Neutrophil (primary cell): ENCODE measurements around the gene HSFX4.

ENCODE experiments used
- H3K27ac ChIP-seq: fragments of 200-600 bp; sonication (generic); 2 replicates; pipeline ENCODE4 v1.5.1; 2016; ENCODE audit warnings: mild to moderate bottlenecking, moderate library complexity
- H3K27me3 ChIP-seq: fragments of 200-600 bp; sonication (generic); 2 replicates; pipeline ENCODE4 v1.6.0; 2016; ENCODE audit warnings: mild to moderate bottlenecking
- H3K36me3 ChIP-seq: fragments of 200-600 bp; sonication (generic); 2 replicates; pipeline ENCODE4 v1.5.1; 2017
- H3K4me1 ChIP-seq, 2 experiments: fragments of 200-600 bp in 1 of 2; sonication (generic) in 1 of 2; 1 replicate in 1 of 2; 2 replicates in 1 of 2; pipeline versions ENCODE4 v1.5.1 to v1.6.1; 2013 to 2016; ENCODE audit warnings: low read depth in 1 of 2, low read length in 1 of 2, mild to moderate bottlenecking in 1 of 2, moderate library complexity in 1 of 2; ENCODE audit not compliant: control insufficient read depth in 1 of 2, insufficient read depth in 1 of 2
- H3K4me3 ChIP-seq, 2 experiments: fragments of 200-600 bp in 1 of 2; sonication (generic) in 1 of 2; 1 replicate in 1 of 2; 2 replicates in 1 of 2; pipeline ENCODE4 v1.5.1; 2013 to 2016; ENCODE audit warnings: low read depth in 1 of 2, low read length in 1 of 2, mild to moderate bottlenecking in 1 of 2, moderate library complexity in 1 of 2
- H3K9me3 ChIP-seq: fragments of 200-600 bp; sonication (generic); 2 replicates; pipeline ENCODE4 v1.5.1; 2016
- CTCF ChIP-seq: fragments of 200-600 bp; sonication (generic); IDR thresholded peaks from 2 replicates; pipeline ENCODE4 v1.5.1; 2016; ENCODE audit warnings: antibody characterized with exemption

The HSFX4 gene

GRCh38 chrX:149949743-149950436, 20.5 kb downstream of the HSFX4 start:
- peaks cover 51% of the 10 kb centered on the region for H3K36me3 ChIP-seq
- no peak overlapping the region for H3K27ac ChIP-seq
- H3K9me3 ChIP-seq = no peaks in the 10 kb centered on the region
- H3K4me1 ChIP-seq = no peaks in the 10 kb centered on the region
- no peaks in the 10 kb centered on the region for H3K27me3 ChIP-seq
- H3K4me3 ChIP-seq = no peak overlapping the region
- TF ChIP-seq CTCF = no peak

- H3K9me3 ChIP-seq = no peaks in the 10 kb centered on the region
- H3K36me3 ChIP-seq = peaks cover 45% of the 10 kb centered on the region
- no peaks in the 10 kb centered on the region for H3K27me3 ChIP-seq
- H3K27ac ChIP-seq = no peak overlapping the region
- H3K4me1 ChIP-seq = no peaks in the 10 kb centered on the region
- no peak for TF ChIP-seq CTCF
- no peak overlapping the region for H3K4me3 ChIP-seq
Observed at GRCh38 chrX:149950681-149951080, 21.3 kb downstream of the HSFX4 start.

GRCh38 chrX:149961572-149961971, 32.2 kb downstream of the HSFX4 start:
- Histone ChIP-seq H3K36me3 (peaks cover 28% of the 10 kb centered on the region), H3K4me1 (no peaks in the 10 kb centered on the region), H3K4me3 (no peak overlapping the region), H3K27me3 (no peaks in the 10 kb centered on the region), H3K9me3 (no peaks in the 10 kb centered on the region), H3K27ac (no peak overlapping the region)
- no peak for TF ChIP-seq CTCF

- no peaks in the 10 kb centered on the region for H3K4me1 ChIP-seq
- peaks cover 28% of the 10 kb centered on the region for H3K36me3 ChIP-seq
- no peak for TF ChIP-seq CTCF
- no peak overlapping the region for H3K4me3 ChIP-seq
- no peaks in the 10 kb centered on the region for H3K27me3 ChIP-seq
- no peak overlapping the region for H3K27ac ChIP-seq
- no peaks in the 10 kb centered on the region for H3K9me3 ChIP-seq
Observed at GRCh38 chrX:149962010-149962409, 32.6 kb downstream of the HSFX4 start.

GRCh38 chrX:149962859-149963757, 33.7 kb downstream of the HSFX4 start:
- no peak for TF ChIP-seq CTCF
- no peaks in the 10 kb centered on the region for H3K9me3 ChIP-seq
- no peak overlapping the region for H3K4me3 ChIP-seq
- H3K4me1 ChIP-seq = no peaks in the 10 kb centered on the region
- H3K36me3 ChIP-seq = peaks cover 28% of the 10 kb centered on the region
- H3K27me3 ChIP-seq = no peaks in the 10 kb centered on the region
- no peak overlapping the region for H3K27ac ChIP-seq
